Ectodermal cell (in vitro differentiated cells): ENCODE data around the gene SP7.
"Not testable (repeated sequence)": the region's sequence is repeated elsewhere in the genome, so short reads cannot be mapped to it uniquely, and the experiment has no call there.

ENCODE experiments used
- H3K27ac ChIP-seq: 2 replicates; pipeline ENCODE4 v1.7.0; 2013; ENCODE audit warnings: mild to moderate bottlenecking, low read depth, low read length; ENCODE audit not compliant: insufficient read depth, poor library complexity, severe bottlenecking
- H3K27me3 ChIP-seq: 2 replicates; pipeline ENCODE4 v1.7.0; 2013; ENCODE audit warnings: mild to moderate bottlenecking, low read length; ENCODE audit not compliant: insufficient read depth, control insufficient read depth, poor library complexity, severe bottlenecking
- H3K36me3 ChIP-seq: one replicate; pipeline ENCODE4 v1.7.0; 2013; ENCODE audit warnings: low read length; ENCODE audit not compliant: control insufficient read depth, insufficient read depth
- H3K4me1 ChIP-seq: one replicate; pipeline ENCODE4 v1.7.0; 2013; ENCODE audit warnings: low read length; ENCODE audit not compliant: control insufficient read depth, insufficient read depth
- H3K4me3 ChIP-seq: 2 replicates; pipeline ENCODE4 v1.7.0; 2013; ENCODE audit warnings: low read depth, low read length, control low read depth; ENCODE audit not compliant: insufficient read depth
- H3K9me3 ChIP-seq: 2 replicates; pipeline ENCODE4 v1.7.0; 2013; ENCODE audit warnings: mild to moderate bottlenecking, low read length, moderate library complexity; ENCODE audit not compliant: control insufficient read depth
- WGBS, 2 experiments: methylation state at CpG; one replicate each; pipeline ENCODE4 v1.1.7; 2013; ENCODE audit warnings: missing lambda C conversion rate in 2 of 2; 5-methylcytosine and 5-hydroxymethylcytosine counted together

The SP7 gene

GRCh38 chr12:53333845-53334244, 2.3 kb downstream of the SP7 start:
- H3K4me1 ChIP-seq: peaks cover 41% of the 10 kb centered on the region
- WGBS, 2 experiments: 85 to 86% methylated on average over 7 of the region's 7 CpGs
- H3K27ac ChIP-seq: no peak overlapping the region
- no peak overlapping the region for H3K4me3 ChIP-seq
- no peaks in the 10 kb centered on the region for H3K27me3 ChIP-seq
- no peaks in the 10 kb centered on the region for H3K9me3 ChIP-seq
- no peaks in the 10 kb centered on the region for H3K36me3 ChIP-seq

- no peaks in the 10 kb centered on the region for H3K27me3 ChIP-seq
- no peaks in the 10 kb centered on the region for H3K36me3 ChIP-seq
These were observed 2.9 kb downstream of the SP7 start for GRCh38 chr12:53333289-53333688.

GRCh38 chr12:53332744-53333143, 3.4 kb downstream of the SP7 start:
- Histone ChIP-seq H3K4me3 (no peak overlapping the region), H3K36me3 (no peaks in the 10 kb centered on the region), H3K27ac (no peak overlapping the region), H3K4me1 (peaks cover 32% of the 10 kb centered on the region), H3K9me3 (no peaks in the 10 kb centered on the region), H3K27me3 (no peaks in the 10 kb centered on the region)
- WGBS, 2 experiments: 88 to 91% methylated on average over 13 to 15 of the region's 15 CpGs

More at GRCh38 chr12:53333289-53333688, 2.9 kb downstream of the SP7 start:
- Histone ChIP-seq H3K4me1 (peaks cover 36% of the 10 kb centered on the region), H3K9me3 (no peaks in the 10 kb centered on the region), H3K27ac (no peak overlapping the region), H3K4me3 (no peak overlapping the region)
- 88 to 90% methylated on average over 2 to 3 of the region's 4 CpGs for WGBS, 2 experiments

- H3K4me3 ChIP-seq: not testable (repeated sequence)
These were observed 3.8 kb downstream of the SP7 start for GRCh38 chr12:53332339-53332738.

GRCh38 chr12:53330671-53331070, 5.5 kb downstream of the SP7 start:
- Histone ChIP-seq H3K27ac (no peak overlapping the region), H3K36me3 (no peaks in the 10 kb centered on the region), H3K4me3 (no peak overlapping the region), H3K9me3 (no peaks in the 10 kb centered on the region), H3K27me3 (no peaks in the 10 kb centered on the region), H3K4me1 (peaks cover 36% of the 10 kb centered on the region)
- 92 to 94% methylated on average over 5 of the region's 5 CpGs for WGBS, 2 experiments

More at GRCh38 chr12:53332339-53332738, 3.8 kb downstream of the SP7 start:
- H3K9me3 ChIP-seq, H3K27me3 ChIP-seq, H3K36me3 ChIP-seq, H3K27ac ChIP-seq: not testable (repeated sequence)
- peaks cover 32% of the 10 kb centered on the region for H3K4me1 ChIP-seq

GRCh38 chr12:53328043-53328435, 8.1 kb downstream of the SP7 start:
- H3K4me1 ChIP-seq: peaks cover 30% of the 10 kb centered on the region
- 58 to 63% methylated on average over 16 of the region's 16 CpGs for WGBS, 2 experiments
- no peak overlapping the region for H3K27ac ChIP-seq
- no peaks in the 10 kb centered on the region for H3K9me3 ChIP-seq
- no peak overlapping the region for H3K4me3 ChIP-seq
- H3K27me3 ChIP-seq: peaks cover 13% of the 10 kb centered on the region
- H3K36me3 ChIP-seq: no peaks in the 10 kb centered on the region

GRCh38 chr12:53327435-53328042, 8.6 kb downstream of the SP7 start:
- Histone ChIP-seq H3K36me3 (no peaks in the 10 kb centered on the region), H3K27ac (no peak overlapping the region), H3K9me3 (no peaks in the 10 kb centered on the region), H3K4me1 (peaks cover 30% of the 10 kb centered on the region), H3K27me3 (peaks cover 16% of the 10 kb centered on the region), H3K4me3 (no peak overlapping the region)
- 85 to 90% methylated on average over 3 of the region's 3 CpGs for WGBS, 2 experiments

GRCh38 chr12:53326460-53327185, 9.5 kb downstream of the SP7 start:
- Histone ChIP-seq H3K27me3 (peaks cover 16% of the 10 kb centered on the region), H3K36me3 (no peaks in the 10 kb centered on the region), H3K4me1 (peaks cover 34% of the 10 kb centered on the region), H3K27ac (no peak overlapping the region), H3K4me3 (no peak overlapping the region), H3K9me3 (no peaks in the 10 kb centered on the region)
- WGBS, 2 experiments: 62 to 65% methylated on average over 8 of the region's 8 CpGs

GRCh38 chr12:53325511-53326061, 10.6 kb downstream of the SP7 start:
- Histone ChIP-seq H3K36me3 (no peaks in the 10 kb centered on the region), H3K4me3 (peak overlapping the region; percentile 63), H3K9me3 (no peaks in the 10 kb centered on the region), H3K4me1 (peaks cover 36% of the 10 kb centered on the region), H3K27ac (peak overlapping the region; percentile 90), H3K27me3 (peaks cover 16% of the 10 kb centered on the region)
- 0 to 1% methylated on average over 50 of the region's 50 CpGs for WGBS, 2 experiments

GRCh38 chr12:53324779-53325510, 11.2 kb downstream of the SP7 start:
- Histone ChIP-seq H3K27me3 (peaks cover 16% of the 10 kb centered on the region), H3K27ac (peak overlapping the region; percentile 90), H3K36me3 (no peaks in the 10 kb centered on the region), H3K9me3 (no peaks in the 10 kb centered on the region), H3K4me3 (peak overlapping the region; percentile 63), H3K4me1 (peaks cover 40% of the 10 kb centered on the region)
- 0% methylated on average over 69 of the region's 69 CpGs for WGBS, 2 experiments
